HepG2 (cell line): ENCODE results near the gene UQCC2.

Source experiments
- BRCA1 ChIP-seq: sonication (generic); formaldehyde crosslinking; IDR thresholded peaks from 2 replicates; pipeline ENCODE4 v1.4.0; 2020; ENCODE audit warnings: missing genetic modification reagents
- CEBPB ChIP-seq: IDR thresholded peaks from 2 replicates; pipeline ENCODE4 v1.6.1; 2011; ENCODE audit warnings: low read depth, low read length, improper control_type of control experiment, borderline replicate concordance
- HOXA7 ChIP-seq: sonication (generic); formaldehyde crosslinking; IDR thresholded peaks from 2 replicates; pipeline ENCODE4 v1.8.1; 2022; ENCODE audit warnings: mild to moderate bottlenecking, missing genetic modification reagents, moderate library complexity
- KDM5A ChIP-seq: fragments of 200-600 bp; sonication (generic); IDR thresholded peaks from 2 replicates; pipeline ENCODE4 v1.7.0; 2018; ENCODE audit warnings: antibody characterized with exemption, mild to moderate bottlenecking, low read length, borderline replicate concordance
- POLR2A ChIP-seq, 2 experiments: IDR thresholded peaks; 2 replicates each; pipeline ENCODE4 v1.6.1; 2011; ENCODE audit warnings: low read depth in 2 of 2, low read length in 2 of 2, mild to moderate bottlenecking in 1 of 2, moderate library complexity in 1 of 2; ENCODE audit not compliant: insufficient read depth in 1 of 2
- RBM22 ChIP-seq: fragments of 200-400 bp; formaldehyde crosslinking; optimal IDR thresholded peaks from 2 replicates; pipeline ENCODE3; 2017; ENCODE audit warnings: mild to moderate bottlenecking, low read length, moderate library complexity
- SMC3 ChIP-seq: IDR thresholded peaks from 2 replicates; pipeline ENCODE4 v1.6.1; 2011; ENCODE audit warnings: low read length, improper control_type of control experiment
- ZSCAN20 ChIP-seq: sonication (generic); formaldehyde crosslinking; IDR thresholded peaks from 2 replicates; pipeline ENCODE4 v1.4.0; 2020; ENCODE audit warnings: missing genetic modification reagents, mild to moderate bottlenecking, borderline replicate concordance
- TF ChIP-seq, protein P1 (sequence below): sonication (generic); formaldehyde crosslinking; IDR thresholded peaks from 2 replicates; pipeline ENCODE4 v1.5.0; 2020; ENCODE audit warnings: mild to moderate bottlenecking, missing genetic modification reagents, moderate library complexity
- TF ChIP-seq, protein P2 (sequence below): sonication (generic); formaldehyde crosslinking; IDR thresholded peaks from 2 replicates; pipeline ENCODE4 v1.4.0; 2020; ENCODE audit warnings: low read depth, mild to moderate bottlenecking, missing genetic modification reagents
- TF ChIP-seq, protein P3 (sequence below): sonication (generic); formaldehyde crosslinking; IDR thresholded peaks from 2 replicates; pipeline ENCODE4 v1.8.1; 2022; ENCODE audit warnings: low read depth, mild to moderate bottlenecking, missing genetic modification reagents

DNA sequence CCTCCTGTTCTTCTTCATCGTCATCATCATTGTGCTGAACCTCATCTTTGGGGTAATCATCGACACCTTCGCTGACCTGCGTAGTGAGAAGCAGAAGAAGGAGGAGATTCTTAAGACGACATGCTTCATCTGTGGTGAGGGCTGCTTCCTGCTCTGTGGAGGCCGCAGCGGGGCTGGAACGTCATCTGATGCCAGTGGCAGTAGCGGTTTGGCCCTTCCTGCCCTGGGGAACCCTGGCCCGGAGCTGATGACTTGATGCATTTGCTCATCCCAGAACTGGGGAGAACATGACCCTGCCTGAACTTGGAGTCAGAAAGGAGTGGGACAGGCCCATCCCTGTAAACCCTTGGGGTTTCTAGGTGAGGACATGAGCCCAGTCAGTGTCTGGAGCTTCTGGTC is 18.7 kb downstream of the UQCC2 start:
- TF ChIP-seq CEBPB = no peak
- TF ChIP-seq, protein P1, sequence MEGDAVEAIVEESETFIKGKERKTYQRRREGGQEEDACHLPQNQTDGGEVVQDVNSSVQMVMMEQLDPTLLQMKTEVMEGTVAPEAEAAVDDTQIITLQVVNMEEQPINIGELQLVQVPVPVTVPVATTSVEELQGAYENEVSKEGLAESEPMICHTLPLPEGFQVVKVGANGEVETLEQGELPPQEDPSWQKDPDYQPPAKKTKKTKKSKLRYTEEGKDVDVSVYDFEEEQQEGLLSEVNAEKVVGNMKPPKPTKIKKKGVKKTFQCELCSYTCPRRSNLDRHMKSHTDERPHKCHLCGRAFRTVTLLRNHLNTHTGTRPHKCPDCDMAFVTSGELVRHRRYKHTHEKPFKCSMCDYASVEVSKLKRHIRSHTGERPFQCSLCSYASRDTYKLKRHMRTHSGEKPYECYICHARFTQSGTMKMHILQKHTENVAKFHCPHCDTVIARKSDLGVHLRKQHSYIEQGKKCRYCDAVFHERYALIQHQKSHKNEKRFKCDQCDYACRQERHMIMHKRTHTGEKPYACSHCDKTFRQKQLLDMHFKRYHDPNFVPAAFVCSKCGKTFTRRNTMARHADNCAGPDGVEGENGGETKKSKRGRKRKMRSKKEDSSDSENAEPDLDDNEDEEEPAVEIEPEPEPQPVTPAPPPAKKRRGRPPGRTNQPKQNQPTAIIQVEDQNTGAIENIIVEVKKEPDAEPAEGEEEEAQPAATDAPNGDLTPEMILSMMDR (CRISPR knock-in tag) = no peak
- no peak for TF ChIP-seq POLR2A (IDR thresholded peaks at IDR 0.05; ENCODE audit: insufficient read depth in 1 of 2, low read depth in 2 of 2, low read length in 2 of 2)
- TF ChIP-seq SMC3 = no peak
- TF ChIP-seq ZSCAN20 (CRISPR knock-in tag) = no peak
- TF ChIP-seq, protein P2, sequence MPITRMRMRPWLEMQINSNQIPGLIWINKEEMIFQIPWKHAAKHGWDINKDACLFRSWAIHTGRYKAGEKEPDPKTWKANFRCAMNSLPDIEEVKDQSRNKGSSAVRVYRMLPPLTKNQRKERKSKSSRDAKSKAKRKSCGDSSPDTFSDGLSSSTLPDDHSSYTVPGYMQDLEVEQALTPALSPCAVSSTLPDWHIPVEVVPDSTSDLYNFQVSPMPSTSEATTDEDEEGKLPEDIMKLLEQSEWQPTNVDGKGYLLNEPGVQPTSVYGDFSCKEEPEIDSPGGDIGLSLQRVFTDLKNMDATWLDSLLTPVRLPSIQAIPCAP (CRISPR knock-in tag) = no peak
- no peak for TF ChIP-seq RBM22
- no peak for TF ChIP-seq HOXA7 (CRISPR knock-in tag)
- TF ChIP-seq KDM5A = no peak
- TF ChIP-seq, protein P3, sequence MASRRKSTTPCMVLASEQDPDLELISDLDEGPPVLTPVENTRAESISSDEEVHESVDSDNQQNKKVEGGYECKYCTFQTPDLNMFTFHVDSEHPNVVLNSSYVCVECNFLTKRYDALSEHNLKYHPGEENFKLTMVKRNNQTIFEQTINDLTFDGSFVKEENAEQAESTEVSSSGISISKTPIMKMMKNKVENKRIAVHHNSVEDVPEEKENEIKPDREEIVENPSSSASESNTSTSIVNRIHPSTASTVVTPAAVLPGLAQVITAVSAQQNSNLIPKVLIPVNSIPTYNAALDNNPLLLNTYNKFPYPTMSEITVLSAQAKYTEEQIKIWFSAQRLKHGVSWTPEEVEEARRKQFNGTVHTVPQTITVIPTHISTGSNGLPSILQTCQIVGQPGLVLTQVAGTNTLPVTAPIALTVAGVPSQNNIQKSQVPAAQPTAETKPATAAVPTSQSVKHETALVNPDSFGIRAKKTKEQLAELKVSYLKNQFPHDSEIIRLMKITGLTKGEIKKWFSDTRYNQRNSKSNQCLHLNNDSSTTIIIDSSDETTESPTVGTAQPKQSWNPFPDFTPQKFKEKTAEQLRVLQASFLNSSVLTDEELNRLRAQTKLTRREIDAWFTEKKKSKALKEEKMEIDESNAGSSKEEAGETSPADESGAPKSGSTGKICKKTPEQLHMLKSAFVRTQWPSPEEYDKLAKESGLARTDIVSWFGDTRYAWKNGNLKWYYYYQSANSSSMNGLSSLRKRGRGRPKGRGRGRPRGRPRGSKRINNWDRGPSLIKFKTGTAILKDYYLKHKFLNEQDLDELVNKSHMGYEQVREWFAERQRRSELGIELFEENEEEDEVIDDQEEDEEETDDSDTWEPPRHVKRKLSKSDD (CRISPR knock-in tag) = no peak
- no peak for TF ChIP-seq BRCA1 (CRISPR knock-in tag)
